ENCODE measurements around the gene BTBD9. TPM values are rescaled to one million over a fixed set of nuclear protein-coding genes. Genes with fewer than 3 reads are reported as not detected.
"Not testable (repeated sequence)": the region's sequence is repeated elsewhere in the genome, so short reads cannot be mapped to it uniquely, and the experiment has no call there.

Gene BTBD9
- total RNA-seq, 1 donor from 2014 or later: 14.8 TPM

GRCh38 chr6:38134704-38135088 is 505.0 kb downstream of the BTBD9 start:
- Mint-ChIP-seq H3K36me3 (ENCODE audit: low read depth) (peaks cover 9% of the 10 kb centered on the region), H3K9me3 (ENCODE audit: low read depth) (peaks cover 9% of the 10 kb centered on the region), H3K4me1 (ENCODE audit: low read depth) (peaks cover 42% of the 10 kb centered on the region), H3K27me3 (ENCODE audit: low read depth) (no peaks in the 10 kb centered on the region), H3K27ac (ENCODE audit: unreplicated experiment) (no peak overlapping the region), H3K4me3 (ENCODE audit: unreplicated experiment) (no peak overlapping the region)
- DNase-seq (ENCODE audit: low spot score): no peak
- no peak for TF ChIP-seq CTCF (IDR thresholded peaks at IDR 0.05)

GRCh38 chr6:38133932-38134703 is 505.6 kb downstream of the BTBD9 start:
- Mint-ChIP-seq H3K4me3 (ENCODE audit: unreplicated experiment) (no peak overlapping the region), H3K9me3 (ENCODE audit: low read depth) (peaks cover 14% of the 10 kb centered on the region), H3K27ac (ENCODE audit: unreplicated experiment) (peak overlapping the region; percentile 27), H3K27me3 (ENCODE audit: low read depth) (no peaks in the 10 kb centered on the region), H3K36me3 (ENCODE audit: low read depth) (peaks cover 8% of the 10 kb centered on the region), H3K4me1 (ENCODE audit: low read depth) (peaks cover 48% of the 10 kb centered on the region)
- no peak for DNase-seq (ENCODE audit: low spot score)
- TF ChIP-seq CTCF (IDR thresholded peaks at IDR 0.05): no peak

GRCh38 chr6:38131527-38131965 is 508.2 kb downstream of the BTBD9 start:
- Mint-ChIP-seq H3K4me3 (ENCODE audit: unreplicated experiment) (no peak overlapping the region), H3K27ac (ENCODE audit: unreplicated experiment) (peak overlapping the region; percentile 85), H3K4me1 (ENCODE audit: low read depth) (peaks cover 61% of the 10 kb centered on the region), H3K36me3 (ENCODE audit: low read depth) (peaks cover 8% of the 10 kb centered on the region), H3K27me3 (ENCODE audit: low read depth) (no peaks in the 10 kb centered on the region), H3K9me3 (ENCODE audit: low read depth) (peaks cover 21% of the 10 kb centered on the region)
- DNase-seq (ENCODE audit: low spot score): no peak
- no peak for TF ChIP-seq CTCF (IDR thresholded peaks at IDR 0.05)

- H3K36me3 Mint-ChIP-seq (ENCODE audit: low read depth): peaks cover 17% of the 10 kb centered on the region
- peaks cover 28% of the 10 kb centered on the region for H3K9me3 Mint-ChIP-seq (ENCODE audit: low read depth)
- TF ChIP-seq CTCF (IDR thresholded peaks at IDR 0.05): no peak
- H3K27me3 Mint-ChIP-seq (ENCODE audit: low read depth): no peaks in the 10 kb centered on the region
- H3K4me1 Mint-ChIP-seq (ENCODE audit: low read depth): peaks cover 44% of the 10 kb centered on the region
- no peak for DNase-seq (ENCODE audit: low spot score)
- no peak overlapping the region for H3K4me3 Mint-ChIP-seq (ENCODE audit: unreplicated experiment)
- no peak overlapping the region for H3K27ac Mint-ChIP-seq (ENCODE audit: unreplicated experiment)
These were observed 512.4 kb downstream of the BTBD9 start for GRCh38 chr6:38127284-38127683.

- not testable (repeated sequence) for H3K4me3 Mint-ChIP-seq (ENCODE audit: unreplicated experiment); H3K27me3 Mint-ChIP-seq (ENCODE audit: low read depth); DNase-seq (ENCODE audit: low spot score); H3K27ac Mint-ChIP-seq (ENCODE audit: unreplicated experiment)
- H3K9me3 Mint-ChIP-seq (ENCODE audit: low read depth): peaks cover 16% of the 10 kb centered on the region
- H3K36me3 Mint-ChIP-seq (ENCODE audit: low read depth): peaks cover 24% of the 10 kb centered on the region
- H3K4me1 Mint-ChIP-seq (ENCODE audit: low read depth): peaks cover 23% of the 10 kb centered on the region
These were observed 515.4 kb downstream of the BTBD9 start for GRCh38 chr6:38124224-38124926.

All from chondrocyte (in vitro differentiated cells).